BJ (cell line): ENCODE measurements around the gene DHFR. TPM values are rescaled to one million over a fixed set of nuclear protein-coding genes. Genes with fewer than 3 reads are reported as not detected.

Experiments
- CTCF ChIA-PET: fragments of 350-600 bp; formaldehyde crosslinking; extraction: SDS; loops from one replicate; lab custom pipeline; 2021; ENCODE audit warnings: antibody characterized with exemption, inconsistent platforms; lab: Yijun Ruan, JAX
- POLR2A ChIA-PET: fragments of 300-600 bp; sonication (Branson Sonifier 250); formaldehyde crosslinking; extraction: SDS; loops from one replicate; lab custom pipeline; 2021; ENCODE audit warnings: antibody characterized with exemption; lab: Charles Lee
- DNase-seq: peaks from one replicate; pipeline ENCODE4 v3.0.0-alpha.2; 2011; ENCODE audit warnings: low read depth
- H3K27me3 ChIP-seq: 2 replicates; pipeline ENCODE4 v1.6.0; 2011; ENCODE audit warnings: low read length; ENCODE audit not compliant: control insufficient read depth, insufficient read depth
- H3K36me3 ChIP-seq: 2 replicates; pipeline ENCODE4 v1.5.1; 2011; ENCODE audit warnings: low read length; ENCODE audit not compliant: control insufficient read depth, insufficient read depth
- H3K4me3 ChIP-seq: 2 replicates; pipeline ENCODE4 v1.5.1; 2011; ENCODE audit warnings: low read depth, mild to moderate bottlenecking, control low read depth, low read length
- polyA plus RNA-seq: library from polyadenylated mRNA; depleted of rRNA; stranded (reverse); fragments of >200 nt; gene quantifications from 2 replicates; pipeline ENCODE4 v1.2.3, GENCODE V29; 2011
- TF ChIP-seq, protein P1 (sequence below): IDR thresholded peaks from 2 replicates; pipeline ENCODE4 v1.5.1; 2011; ENCODE audit warnings: low read depth, mild to moderate bottlenecking, control low read depth, inconsistent platforms, low read length, moderate library complexity; ENCODE audit not compliant: insufficient read depth

DHFR gene
- polyA plus RNA-seq, 1 experiment, result 15.7 TPM

DNA sequence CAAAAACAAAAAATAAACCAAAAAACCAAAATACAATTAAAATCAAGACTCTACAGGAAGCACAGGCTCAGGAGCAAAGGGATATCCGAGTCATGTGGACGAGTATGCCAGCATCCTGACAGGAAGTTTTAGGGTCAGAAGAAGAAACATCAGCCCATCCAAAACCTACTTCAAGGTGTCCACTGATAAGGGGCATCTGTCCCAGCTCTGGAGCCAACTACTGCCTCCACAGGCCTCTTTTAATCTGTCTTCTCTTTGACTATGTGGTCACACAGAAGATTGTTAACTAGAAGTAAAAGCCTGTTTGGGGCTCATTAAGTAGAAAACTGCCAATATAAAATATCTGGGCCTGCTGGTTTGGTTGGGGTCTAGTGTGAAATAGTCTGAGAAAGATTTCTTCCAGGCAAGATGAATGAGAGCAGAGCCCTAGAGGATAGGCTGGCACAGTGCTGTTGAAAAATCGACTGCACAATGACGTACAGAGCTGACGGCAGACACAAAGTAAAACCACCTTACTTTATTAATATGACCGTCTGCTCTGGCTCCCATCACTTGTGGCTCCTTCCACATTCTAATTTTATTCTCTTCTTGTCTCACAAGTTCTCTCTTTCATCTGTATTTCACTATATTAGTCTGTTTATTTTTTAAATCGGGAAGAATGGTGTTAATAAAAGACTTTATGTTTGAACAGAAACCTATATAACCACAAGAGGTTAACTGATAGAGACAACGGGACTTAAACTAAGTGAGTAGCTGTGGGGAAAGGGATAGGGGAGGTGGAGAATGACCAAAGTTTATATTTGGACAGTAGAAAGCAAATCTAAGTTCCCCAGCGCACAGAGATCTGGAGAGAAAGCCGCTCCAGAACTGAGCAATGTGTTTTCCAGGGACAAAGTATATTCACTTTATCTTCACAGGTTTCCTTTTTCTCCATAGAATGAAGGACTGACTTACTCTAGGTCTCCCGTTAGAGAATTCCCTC is 23.2 kb downstream of the DHFR start:
- H3K36me3 ChIP-seq, result no peaks in the 10 kb centered on the region

GRCh38 chr5:80629281-80629680 is 25.5 kb downstream of the DHFR start:
- TF ChIP-seq, protein P1, sequence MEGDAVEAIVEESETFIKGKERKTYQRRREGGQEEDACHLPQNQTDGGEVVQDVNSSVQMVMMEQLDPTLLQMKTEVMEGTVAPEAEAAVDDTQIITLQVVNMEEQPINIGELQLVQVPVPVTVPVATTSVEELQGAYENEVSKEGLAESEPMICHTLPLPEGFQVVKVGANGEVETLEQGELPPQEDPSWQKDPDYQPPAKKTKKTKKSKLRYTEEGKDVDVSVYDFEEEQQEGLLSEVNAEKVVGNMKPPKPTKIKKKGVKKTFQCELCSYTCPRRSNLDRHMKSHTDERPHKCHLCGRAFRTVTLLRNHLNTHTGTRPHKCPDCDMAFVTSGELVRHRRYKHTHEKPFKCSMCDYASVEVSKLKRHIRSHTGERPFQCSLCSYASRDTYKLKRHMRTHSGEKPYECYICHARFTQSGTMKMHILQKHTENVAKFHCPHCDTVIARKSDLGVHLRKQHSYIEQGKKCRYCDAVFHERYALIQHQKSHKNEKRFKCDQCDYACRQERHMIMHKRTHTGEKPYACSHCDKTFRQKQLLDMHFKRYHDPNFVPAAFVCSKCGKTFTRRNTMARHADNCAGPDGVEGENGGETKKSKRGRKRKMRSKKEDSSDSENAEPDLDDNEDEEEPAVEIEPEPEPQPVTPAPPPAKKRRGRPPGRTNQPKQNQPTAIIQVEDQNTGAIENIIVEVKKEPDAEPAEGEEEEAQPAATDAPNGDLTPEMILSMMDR, result no peak
- H3K4me3 ChIP-seq, result no peak overlapping the region
- no peaks in the 10 kb centered on the region for H3K27me3 ChIP-seq
- ChIA-PET CTCF (interaction anchor here (1.3 kb wide), 1 partner anchor 11 kb away, joined by 5 read pairs; no protein-coding TSS in a partner anchor), POLR2A (no interaction called here)
- H3K36me3 ChIP-seq, result no peaks in the 10 kb centered on the region; the same call in 1 of the 2 replicates
- DNase-seq, result no peak

More for the DNA sequence above, 23.2 kb downstream of the DHFR start:
- CTCF ChIA-PET, result no interaction called here
- H3K27me3 ChIP-seq, result no peaks in the 10 kb centered on the region
- no peak overlapping the region for H3K4me3 ChIP-seq
- POLR2A ChIA-PET, result no interaction called here
- TF ChIP-seq, protein P1, result no peak
- no peak for DNase-seq

DNA sequence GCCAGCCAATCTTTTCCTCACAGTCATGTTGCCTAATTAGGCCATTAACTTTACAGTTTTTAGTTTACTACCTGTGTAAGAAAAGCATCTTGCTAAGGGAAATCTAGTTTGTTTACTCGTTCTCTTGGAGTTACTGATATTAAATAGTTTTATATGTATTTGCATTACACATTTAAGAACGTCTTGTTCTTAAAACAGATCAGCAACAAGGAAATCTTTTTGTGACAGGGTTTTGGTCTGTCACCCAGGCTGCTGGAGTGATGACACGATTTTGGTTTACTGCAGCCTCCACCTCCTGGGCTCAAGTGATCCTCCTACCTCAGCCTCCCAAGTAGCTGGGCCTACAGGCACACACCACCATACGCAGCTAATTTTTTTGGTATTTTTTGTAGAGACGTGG is 29.6 kb downstream of the DHFR start:
- DNase-seq, result no peak
- POLR2A ChIA-PET, result no interaction called here
- H3K4me3 ChIP-seq, result no peak overlapping the region
- no peaks in the 10 kb centered on the region for H3K27me3 ChIP-seq
- CTCF ChIA-PET, result no interaction called here
- TF ChIP-seq, protein P1, result no peak
- H3K36me3 ChIP-seq, result no peaks in the 10 kb centered on the region; the same call in 1 of the 2 replicates

DNA sequence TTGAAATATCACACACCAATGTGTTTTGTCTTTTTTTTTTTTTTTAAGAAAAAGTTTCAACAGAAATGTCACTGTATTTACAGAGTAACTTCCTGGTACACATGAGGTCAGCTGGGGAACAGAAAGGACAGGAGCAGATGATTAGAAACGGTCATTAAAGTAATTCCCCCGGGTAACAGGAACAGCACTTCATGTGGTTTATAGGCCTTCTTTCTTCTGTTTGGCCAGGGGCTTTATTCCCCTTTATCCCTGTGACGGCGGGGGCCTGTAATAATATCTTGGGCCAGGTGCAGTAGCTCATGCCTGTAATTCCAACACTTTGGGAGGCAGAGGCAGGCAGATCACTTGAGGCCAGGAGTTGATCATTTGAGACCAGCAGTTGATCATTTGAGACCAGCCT is 30.8 kb downstream of the DHFR start:
- Histone ChIP-seq H3K27me3 (no peaks in the 10 kb centered on the region), H3K4me3 (no peak overlapping the region), H3K36me3 (no peaks in the 10 kb centered on the region; the same call in 1 of the 2 replicates)
- TF ChIP-seq, protein P1, result no peak
- no peak for DNase-seq
- CTCF ChIA-PET, result interaction anchor here (0.8 kb wide), 1 partner anchor 17 kb away, joined by 3 read pairs; no protein-coding TSS in a partner anchor
- POLR2A ChIA-PET, result no interaction called here

DNA sequence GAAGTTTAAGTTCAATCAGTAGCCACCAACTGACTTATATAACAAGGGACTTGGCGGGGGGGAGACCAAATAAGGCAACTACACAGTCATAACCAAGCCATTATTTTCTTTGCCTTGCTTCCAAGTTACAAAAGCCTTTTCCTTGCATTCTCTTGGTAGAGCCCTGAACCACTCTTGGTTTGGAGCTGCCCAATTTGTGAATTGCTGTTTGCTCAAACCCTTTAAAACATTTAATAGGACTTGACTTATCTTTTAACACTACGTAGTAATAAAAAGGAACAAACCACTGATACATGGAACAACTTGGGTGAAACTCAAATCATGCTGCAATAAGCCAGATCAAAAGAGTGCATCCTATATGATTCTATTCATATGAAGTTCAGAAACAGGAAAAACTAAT is 32.0 kb downstream of the DHFR start:
- no peak overlapping the region for H3K4me3 ChIP-seq
- TF ChIP-seq, protein P1, result no peak
- ChIA-PET CTCF (interaction anchor here (0.6 kb wide), 2 partner anchors 35 to 170 kb away, joined by 3 read pairs; no protein-coding TSS in a partner anchor), POLR2A (no interaction called here)
- no peak for DNase-seq
- H3K27me3 ChIP-seq, result no peaks in the 10 kb centered on the region
- H3K36me3 ChIP-seq, result no peaks in the 10 kb centered on the region; the same call in 1 of the 2 replicates
